Stimulated activated CD4-positive, alpha-beta T cell treated with anti-CD3 and anti-CD28 coated beads, Interleukin-15, amount 100 ng/mL, for 48 hours (primary cell): ENCODE measurements around the gene TMEM14A.

ENCODE experiments used
- DNase-seq, 2 donors: peaks; one replicate each; pipeline ENCODE4 v3.0.0-alpha.2; 2020; ENCODE audit warnings: low read depth in 2 of 2

TMEM14A gene

GRCh38 chr6:52735071-52735470, 64.2 kb downstream of the TMEM14A start:
- DNase-seq = no peak

- DNase-seq = no peak
These were observed 65.2 kb downstream of the TMEM14A start for GRCh38 chr6:52736145-52736544.
